Effector memory CD8-positive, alpha-beta T cell (primary cell): Measurements from ENCODE around the gene NHSL2.

Source experiments
- ATAC-seq: fragments of 150-1000 bp; cut with Tn5 transposase; replicated peaks from 2 replicates; pipeline ENCODE4 v1.10.0; 2021; ENCODE audit warnings: mild to moderate bottlenecking, moderate library complexity
- DNase-seq, 3 experiments: peaks; one replicate each; pipeline ENCODE4 v3.0.0; 2021
- H3K27ac Mint-ChIP-seq, 2 donors: one replicate each; pipeline ENCODE4 v1.8.0; 2022; ENCODE audit warnings: mild to moderate bottlenecking in 2 of 2, mixed read lengths in 2 of 2, moderate library complexity in 2 of 2
- H3K27me3 Mint-ChIP-seq, 2 donors: one replicate each; pipeline ENCODE4 v1.8.0; 2022; ENCODE audit warnings: mixed read lengths in 2 of 2
- H3K36me3 Mint-ChIP-seq: one replicate; pipeline ENCODE4 v1.8.0; 2022; ENCODE audit warnings: mild to moderate bottlenecking, moderate library complexity, mixed read lengths; ENCODE audit not compliant: insufficient read depth
- H3K4me1 Mint-ChIP-seq, 2 donors: one replicate each; pipeline ENCODE4 v1.8.0; 2022; ENCODE audit warnings: low read depth in 2 of 2, mixed read lengths in 2 of 2
- H3K4me3 Mint-ChIP-seq, 2 donors: one replicate each; pipeline ENCODE4 v1.8.0; 2022; ENCODE audit warnings: mild to moderate bottlenecking in 2 of 2, mixed read lengths in 2 of 2, moderate library complexity in 2 of 2
- H3K9me3 Mint-ChIP-seq, 2 donors: one replicate each; pipeline ENCODE4 v1.8.0; 2022; ENCODE audit warnings: mixed read lengths in 2 of 2

NHSL2 gene

GRCh38 chrX:71999535-71999934 is 88.9 kb downstream of the NHSL2 start:
- H3K4me1 Mint-ChIP-seq: peaks cover 11 to 13% of the 10 kb centered on the region in 2 donors
- no peaks in the 10 kb centered on the region for H3K36me3 Mint-ChIP-seq
- DNase-seq (no peak), ATAC-seq (no peak)
- no peaks in the 10 kb centered on the region for H3K27me3 Mint-ChIP-seq
- no peaks in the 10 kb centered on the region for H3K9me3 Mint-ChIP-seq
- no peak overlapping the region for H3K27ac Mint-ChIP-seq
- H3K4me3 Mint-ChIP-seq: no peak overlapping the region

GRCh38 chrX:72001471-72001870 is 90.8 kb downstream of the NHSL2 start:
- ATAC-seq (no peak), DNase-seq (no peak)
- Mint-ChIP-seq H3K27me3 (peaks cover 0 to under 1% of the 10 kb centered on the region in 2 donors), H3K4me1 (peaks cover 3 to 4% of the 10 kb centered on the region in 2 donors), H3K27ac (no peak overlapping the region), H3K4me3 (no peak overlapping the region), H3K9me3 (no peaks in the 10 kb centered on the region), H3K36me3 (no peaks in the 10 kb centered on the region)

GRCh38 chrX:72001906-72002305 is 91.3 kb downstream of the NHSL2 start:
- H3K4me3 Mint-ChIP-seq: no peak overlapping the region
- no peaks in the 10 kb centered on the region for H3K36me3 Mint-ChIP-seq
- no peaks in the 10 kb centered on the region for H3K9me3 Mint-ChIP-seq
- DNase-seq: no peak
- ATAC-seq: no peak
- H3K27me3 Mint-ChIP-seq: peaks cover 0 to 5% of the 10 kb centered on the region in 2 donors
- no peak overlapping the region for H3K27ac Mint-ChIP-seq
- H3K4me1 Mint-ChIP-seq: peaks cover 3 to 4% of the 10 kb centered on the region in 2 donors

GRCh38 chrX:72002875-72003274 is 92.2 kb downstream of the NHSL2 start:
- H3K27ac Mint-ChIP-seq: no peak overlapping the region
- no peak for DNase-seq
- peaks cover 3 to 4% of the 10 kb centered on the region in 2 donors for H3K4me1 Mint-ChIP-seq
- no peak for ATAC-seq
- H3K36me3 Mint-ChIP-seq: no peaks in the 10 kb centered on the region
- H3K4me3 Mint-ChIP-seq: no peak overlapping the region
- H3K9me3 Mint-ChIP-seq: no peaks in the 10 kb centered on the region
- H3K27me3 Mint-ChIP-seq: peaks cover 0 to 9% of the 10 kb centered on the region in 2 donors

GRCh38 chrX:72003811-72004750 is 93.4 kb downstream of the NHSL2 start:
- Mint-ChIP-seq H3K9me3 (no peaks in the 10 kb centered on the region), H3K27me3 (peaks cover 0 to 9% of the 10 kb centered on the region in 2 donors), H3K27ac (no peak overlapping the region), H3K4me3 (no peak overlapping the region), H3K4me1 (peaks cover under 1 to 2% of the 10 kb centered on the region in 2 donors), H3K36me3 (no peaks in the 10 kb centered on the region)
- ATAC-seq (no peak), DNase-seq (no peak)

GRCh38 chrX:72005046-72005445 is 94.4 kb downstream of the NHSL2 start:
- DNase-seq: no peak
- ATAC-seq: no peak
- Mint-ChIP-seq H3K36me3 (no peaks in the 10 kb centered on the region), H3K4me3 (no peak overlapping the region), H3K9me3 (no peaks in the 10 kb centered on the region), H3K4me1 (no peaks in the 10 kb centered on the region), H3K27ac (no peak overlapping the region), H3K27me3 (peaks cover 0 to 9% of the 10 kb centered on the region in 2 donors)

GRCh38 chrX:72006461-72006860 is 95.8 kb downstream of the NHSL2 start:
- H3K36me3 Mint-ChIP-seq: no peaks in the 10 kb centered on the region
- H3K4me1 Mint-ChIP-seq: no peaks in the 10 kb centered on the region
- DNase-seq: no peak
- H3K27ac Mint-ChIP-seq: no peak overlapping the region
- H3K4me3 Mint-ChIP-seq: no peak overlapping the region
- no peaks in the 10 kb centered on the region for H3K9me3 Mint-ChIP-seq
- H3K27me3 Mint-ChIP-seq: peaks cover 0 to 9% of the 10 kb centered on the region in 2 donors
- ATAC-seq: no peak

- Mint-ChIP-seq H3K4me1 (no peaks in the 10 kb centered on the region), H3K9me3 (no peaks in the 10 kb centered on the region), H3K36me3 (no peaks in the 10 kb centered on the region), H3K27me3 (peaks cover 0 to 9% of the 10 kb centered on the region in 2 donors), H3K4me3 (no peak overlapping the region), H3K27ac (no peak overlapping the region)
- ATAC-seq (no peak), DNase-seq (no peak)
Measured at GRCh38 chrX:72009731-72010130, 99.1 kb downstream of the NHSL2 start.

- Mint-ChIP-seq H3K9me3 (no peaks in the 10 kb centered on the region), H3K27ac (no peak overlapping the region)
Measured at GRCh38 chrX:72011734-72012133, 101.1 kb downstream of the NHSL2 start.

GRCh38 chrX:72015383-72015782 is 104.7 kb downstream of the NHSL2 start:
- no peak overlapping the region for H3K4me3 Mint-ChIP-seq
- H3K36me3 Mint-ChIP-seq: no peaks in the 10 kb centered on the region
- ATAC-seq (no peak), DNase-seq (no peak)
- H3K27me3 Mint-ChIP-seq: no peaks in the 10 kb centered on the region
- H3K4me1 Mint-ChIP-seq: peaks cover 3 to 4% of the 10 kb centered on the region in 2 donors
- no peak overlapping the region for H3K27ac Mint-ChIP-seq
- no peaks in the 10 kb centered on the region for H3K9me3 Mint-ChIP-seq

More at GRCh38 chrX:72011734-72012133, 101.1 kb downstream of the NHSL2 start:
- DNase-seq: no peak
- H3K36me3 Mint-ChIP-seq: no peaks in the 10 kb centered on the region
- no peak overlapping the region for H3K4me3 Mint-ChIP-seq
- no peaks in the 10 kb centered on the region for H3K4me1 Mint-ChIP-seq
- no peak for ATAC-seq
- peaks cover 0 to 6% of the 10 kb centered on the region in 2 donors for H3K27me3 Mint-ChIP-seq

- H3K4me3 Mint-ChIP-seq: no peak overlapping the region
- ATAC-seq (no peak), DNase-seq (no peak)
- no peaks in the 10 kb centered on the region for H3K27me3 Mint-ChIP-seq
- H3K9me3 Mint-ChIP-seq: no peaks in the 10 kb centered on the region
- no peaks in the 10 kb centered on the region for H3K36me3 Mint-ChIP-seq
- H3K4me1 Mint-ChIP-seq: peaks cover 4 to 13% of the 10 kb centered on the region in 2 donors
- no peak overlapping the region for H3K27ac Mint-ChIP-seq
Measured at GRCh38 chrX:72016881-72017783, 106.5 kb downstream of the NHSL2 start.

- Mint-ChIP-seq H3K4me3 (peak overlapping the region; percentile 38 to 40), H3K36me3 (no peaks in the 10 kb centered on the region), H3K4me1 (peaks cover 4 to 14% of the 10 kb centered on the region in 2 donors), H3K27ac (no peak overlapping the region), H3K9me3 (no peaks in the 10 kb centered on the region), H3K27me3 (no peaks in the 10 kb centered on the region)
- DNase-seq (peak; percentile 68 to 79 (median 75)), ATAC-seq (peak; percentile 98)
Measured at GRCh38 chrX:72018277-72019112, 107.8 kb downstream of the NHSL2 start.

- Mint-ChIP-seq H3K4me1 (peaks cover 4 to 17% of the 10 kb centered on the region in 2 donors), H3K27ac (no peak overlapping the region), H3K27me3 (no peaks in the 10 kb centered on the region), H3K36me3 (no peaks in the 10 kb centered on the region), H3K4me3 (no peak overlapping the region), H3K9me3 (no peaks in the 10 kb centered on the region)
- DNase-seq (no peak), ATAC-seq (no peak)
Measured at GRCh38 chrX:72019487-72019886, 108.8 kb downstream of the NHSL2 start.
